Transverse colon (tissue), 4 donors: ENCODE data around the gene IYD. TPM values are rescaled to one million over a fixed set of nuclear protein-coding genes. Genes with fewer than 3 reads are reported as not detected.

ENCODE experiments used
- DNase-seq: peaks from one replicate; pipeline ENCODE4 v3.0.0-alpha.2; 2019
- H3K27ac ChIP-seq, 4 donors: fragments of 200-600 bp; sonication (generic); 2 replicates each; pipeline ENCODE4 v1.5.1; 2016 to 2018; ENCODE audit warnings: inconsistent platforms in 4 of 4
- H3K27me3 ChIP-seq: fragments of 200-600 bp; sonication (generic); 2 replicates; pipeline ENCODE4 v1.5.1; 2017; ENCODE audit warnings: inconsistent platforms
- H3K36me3 ChIP-seq, 4 donors: fragments of 200-600 bp; sonication (generic); 2 replicates each; pipeline ENCODE4 v1.5.1; 2017 to 2019; ENCODE audit warnings: inconsistent platforms in 4 of 4
- H3K4me1 ChIP-seq, 4 donors: fragments of 200-600 bp; sonication (generic); 2 replicates each; pipeline ENCODE4 v1.5.1; 2017 to 2020; ENCODE audit warnings: inconsistent platforms in 4 of 4
- H3K4me3 ChIP-seq, 4 donors: fragments of 200-600 bp; sonication (generic); 1 replicate in 1 of 4; 2 replicates in 3 of 4; pipeline versions ENCODE4 v1.5.1 to v1.6.1; 2017 to 2019; ENCODE audit warnings: inconsistent platforms in 4 of 4
- H3K9me3 ChIP-seq, 2 donors: fragments of 200-600 bp; sonication (generic); 2 replicates each; pipeline ENCODE4 v1.5.1; 2017 to 2019; ENCODE audit warnings: inconsistent platforms in 2 of 2
- CTCF ChIP-seq, 5 experiments: fragments of 200-600 bp in 3 of 5; fragments of 450-650 bp in 2 of 5; sonication (generic) in 3 of 5; IDR thresholded peaks; 1 replicate in 2 of 5; 2 replicates in 3 of 5; pipeline ENCODE4 v1.5.1; 2016 to 2017; ENCODE audit warnings: antibody characterized with exemption in 5 of 5, inconsistent platforms in 3 of 5, mild to moderate bottlenecking in 2 of 5, moderate library complexity in 1 of 5
- EP300 ChIP-seq: sonication (generic); formaldehyde crosslinking; IDR thresholded peaks from one replicate; pipeline ENCODE4 v1.6.1; 2017; ENCODE audit warnings: antibody characterized with exemption, low read depth
- POLR2A ChIP-seq: fragments of 450-650 bp; IDR thresholded peaks from one replicate; pipeline ENCODE4 v1.6.1; 2016; ENCODE audit warnings: antibody characterized with exemption, mild to moderate bottlenecking, moderate library complexity
- POLR2AphosphoS5 ChIP-seq, 3 donors: sonication (generic); formaldehyde crosslinking; IDR thresholded peaks; one replicate each; pipeline ENCODE4 v1.6.1; 2016; ENCODE audit warnings: antibody characterized with exemption in 3 of 3
- WGBS, 2 donors: methylation state at CpG; one replicate each; pipeline ENCODE4 v1.1.5; 2018; ENCODE audit warnings: low coverage in 1 of 2; 5-methylcytosine and 5-hydroxymethylcytosine counted together
- in situ Hi-C, 4 donors: fragments of 200-750 bp; cut with MboI; loops; one replicate each; pipeline versions ENCODE4 v1.15.0 to v1.15.1; 2017; ENCODE audit warnings: low sequenced_read_pairs in 3 of 4, low pct_ligation_motif_present in 1 of 4, low pct_unique_long_range_greater_than_20kb in 1 of 4
- intact Hi-C: fragments of 100-400 bp; cut with DNase I; formaldehyde crosslinking; loops from one replicate; pipeline ENCODE4 v1.15.1; 2023; ENCODE audit warnings: low total_unique reads
- total RNA-seq, 4 donors: library from RNA; depleted of rRNA; stranded (reverse); fragments of >200 nt; gene quantifications; one replicate each; pipeline ENCODE4 v1.1.0, GENCODE V29; 2016

Gene IYD
- total RNA-seq, 4 donors from 2014 or later, result 8.4 to 16.7 (median 12.3) TPM

- Histone ChIP-seq H3K4me3 (no peak overlapping the region), H3K4me1 (no peaks in the 10 kb centered on the region), H3K27ac (no peak overlapping the region), H3K27me3 (no peaks in the 10 kb centered on the region), H3K9me3 (no peaks in the 10 kb centered on the region), H3K36me3 (no peaks in the 10 kb centered on the region)
- TF ChIP-seq POLR2A (no peak), EP300 (no peak), CTCF (IDR thresholded peaks at IDR 0.05) (no peak), POLR2AphosphoS5 (IDR thresholded peaks at IDR 0.05) (no peak)
- no peak for DNase-seq
- intact Hi-C loops (no loop called here), in situ Hi-C loops (no loop called here)
- 78% methylated on average over 3 of the region's 3 CpGs for whole genome bisulfite sequencing, 2 donors
These were observed 23.0 kb upstream of the IYD start for GRCh38 chr6:150345781-150346180.

GRCh38 chr6:150346346-150346745, 22.5 kb upstream of the IYD start:
- Histone ChIP-seq H3K27me3 (no peaks in the 10 kb centered on the region), H3K4me3 (no peak overlapping the region), H3K36me3 (no peaks in the 10 kb centered on the region), H3K9me3 (no peaks in the 10 kb centered on the region), H3K4me1 (no peaks in the 10 kb centered on the region), H3K27ac (no peak overlapping the region)
- in situ Hi-C loops (no loop called here), intact Hi-C loops (no loop called here)
- WGBS, 2 donors, result 80% methylated on average over 2 of the region's 2 CpGs; no CpG with 5 or more reads in 1 of the 2 donors
- no peak for DNase-seq
- TF ChIP-seq POLR2A (no peak), CTCF (IDR thresholded peaks at IDR 0.05) (no peak), POLR2AphosphoS5 (IDR thresholded peaks at IDR 0.05) (no peak)

GRCh38 chr6:150347845-150348244, 21.0 kb upstream of the IYD start:
- H3K36me3 ChIP-seq, result no peaks in the 10 kb centered on the region
- in situ Hi-C loops (no loop called here), intact Hi-C loops (no loop called here)
- H3K27ac ChIP-seq, result no peak overlapping the region
- H3K4me3 ChIP-seq, result no peak overlapping the region
- WGBS, 2 donors, result 86 to 90% methylated on average over 1 to 5 of the region's 5 CpGs
- no peak for DNase-seq
- H3K9me3 ChIP-seq, result no peaks in the 10 kb centered on the region
- no peaks in the 10 kb centered on the region for H3K4me1 ChIP-seq
- TF ChIP-seq EP300 (no peak), POLR2AphosphoS5 (IDR thresholded peaks at IDR 0.05) (no peak), CTCF (IDR thresholded peaks at IDR 0.05) (no peak)
- no peaks in the 10 kb centered on the region for H3K27me3 ChIP-seq

GRCh38 chr6:150349546-150349945, 19.3 kb upstream of the IYD start:
- TF ChIP-seq EP300, result no peak
- TF ChIP-seq POLR2AphosphoS5 (IDR thresholded peaks at IDR 0.05), result no peak
- WGBS, 2 donors, result 60 to 63% methylated on average over 3 to 4 of the region's 4 CpGs
- intact Hi-C loops, result no loop called here
- no peaks in the 10 kb centered on the region for H3K4me1 ChIP-seq
- no peak for DNase-seq
- H3K36me3 ChIP-seq, result no peaks in the 10 kb centered on the region
- no peaks in the 10 kb centered on the region for H3K27me3 ChIP-seq
- H3K9me3 ChIP-seq, result no peaks in the 10 kb centered on the region
- no peak overlapping the region for H3K4me3 ChIP-seq
- H3K27ac ChIP-seq, result no peak overlapping the region
- in situ Hi-C loops, result no loop called here
